ENCODE measurements around the gene INSYN1. TPM values are rescaled to one million over a fixed set of nuclear protein-coding genes. Genes with fewer than 3 reads are reported as not detected.
"Not testable (repeated sequence)": the region's sequence is repeated elsewhere in the genome, so short reads cannot be mapped to it uniquely, and the experiment has no call there.

Gene INSYN1
- total and polyA plus RNA-seq, 4 donors: 0.86 to 5.6 (median 4.0) TPM

- Histone ChIP-seq H3K9me3 (ENCODE audit: control insufficient read depth in 4 of 4, insufficient read depth in 3 of 4, low read length in 3 of 4) (no peaks in the 10 kb centered on the region), H3K9ac (ENCODE audit: insufficient read depth in 1 of 2, low read length in 2 of 2) (no peak overlapping the region), H3K36me3 (ENCODE audit: control insufficient read depth in 4 of 4, insufficient read depth in 4 of 4, low read length in 4 of 4) (peaks cover 0 to 41% (median 21%) of the 10 kb centered on the region in 4 donors), H3K4me3 (no peak overlapping the region), H3K4me1 (ENCODE audit: control insufficient read depth in 5 of 5, insufficient read depth in 5 of 5, low read length in 5 of 5) (peaks cover 0 to 2% (median 0%) of the 10 kb centered on the region in 5 donors), H3K27me3 (ENCODE audit: control insufficient read depth in 3 of 3, insufficient read depth in 3 of 3, low read length in 2 of 3) (no peaks in the 10 kb centered on the region), H3K27ac (ENCODE audit: low read depth in 1 of 2, low read length in 1 of 2) (no peak overlapping the region)
- TF ChIP-seq CTCF (IDR thresholded peaks at IDR 0.05; ENCODE audit: control extremely low read depth, extremely low read depth): peak; percentile 44
- peak; percentile 49 to 69 (median 67) for DNase-seq
- peak; percentile 74 for ATAC-seq (ENCODE audit: insufficient read depth, low FRiP score)
- WGBS, 2 donors: 35 to 41% methylated on average over 13 of the region's 13 CpGs
Measured at GRCh38 chr15:73704869-73705645, 48.1 kb downstream of the INSYN1 start.

GRCh38 chr15:73704142-73704868 lies 48.8 kb downstream of the INSYN1 start:
- H3K27me3 ChIP-seq (ENCODE audit: control insufficient read depth in 3 of 3, insufficient read depth in 3 of 3, low read length in 2 of 3); H3K4me3 ChIP-seq; H3K27ac ChIP-seq (ENCODE audit: low read depth in 1 of 2, low read length in 1 of 2); DNase-seq; H3K9me3 ChIP-seq (ENCODE audit: control insufficient read depth in 4 of 4, insufficient read depth in 3 of 4, low read length in 3 of 4); H3K4me1 ChIP-seq (ENCODE audit: control insufficient read depth in 5 of 5, insufficient read depth in 5 of 5, low read length in 5 of 5); H3K9ac ChIP-seq (ENCODE audit: insufficient read depth in 1 of 2, low read length in 2 of 2): not testable (repeated sequence)
- ATAC-seq (ENCODE audit: insufficient read depth, low FRiP score): peak; percentile 16
- 72 to 84% methylated on average over 21 to 23 of the region's 23 CpGs for WGBS, 2 donors
- H3K36me3 ChIP-seq (ENCODE audit: control insufficient read depth in 4 of 4, insufficient read depth in 4 of 4, low read length in 4 of 4): peaks cover 0 to 39% (median 21%) of the 10 kb centered on the region in 4 donors

GRCh38 chr15:73703601-73704000 lies 49.5 kb downstream of the INSYN1 start:
- H3K9me3 ChIP-seq (ENCODE audit: control insufficient read depth in 4 of 4, insufficient read depth in 3 of 4, low read length in 3 of 4); DNase-seq; H3K27ac ChIP-seq (ENCODE audit: low read depth in 1 of 2, low read length in 1 of 2); H3K4me1 ChIP-seq (ENCODE audit: control insufficient read depth in 5 of 5, insufficient read depth in 5 of 5, low read length in 5 of 5); H3K9ac ChIP-seq (ENCODE audit: insufficient read depth in 1 of 2, low read length in 2 of 2); H3K27me3 ChIP-seq (ENCODE audit: control insufficient read depth in 3 of 3, insufficient read depth in 3 of 3, low read length in 2 of 3); ATAC-seq (ENCODE audit: insufficient read depth, low FRiP score); H3K4me3 ChIP-seq: not testable (repeated sequence)
- 92% methylated on average over 23 of the region's 23 CpGs for WGBS, 2 donors
- H3K36me3 ChIP-seq (ENCODE audit: control insufficient read depth in 4 of 4, insufficient read depth in 4 of 4, low read length in 4 of 4): peaks cover 0 to 36% (median 21%) of the 10 kb centered on the region in 4 donors

- H3K4me1 ChIP-seq (ENCODE audit: control insufficient read depth in 5 of 5, insufficient read depth in 5 of 5, low read length in 5 of 5); H3K9me3 ChIP-seq (ENCODE audit: control insufficient read depth in 4 of 4, insufficient read depth in 3 of 4, low read length in 3 of 4); DNase-seq; H3K27me3 ChIP-seq (ENCODE audit: control insufficient read depth in 3 of 3, insufficient read depth in 3 of 3, low read length in 2 of 3); H3K27ac ChIP-seq (ENCODE audit: low read depth in 1 of 2, low read length in 1 of 2); ATAC-seq (ENCODE audit: insufficient read depth, low FRiP score); H3K9ac ChIP-seq (ENCODE audit: insufficient read depth in 1 of 2, low read length in 2 of 2); H3K4me3 ChIP-seq: not testable (repeated sequence)
- peaks cover 0 to 27% (median 18%) of the 10 kb centered on the region in 4 donors for H3K36me3 ChIP-seq (ENCODE audit: control insufficient read depth in 4 of 4, insufficient read depth in 4 of 4, low read length in 4 of 4)
- 91 to 92% methylated on average over 19 to 33 of the region's 33 CpGs for WGBS, 2 donors
Measured at GRCh38 chr15:73702311-73703239, 50.6 kb downstream of the INSYN1 start.
